PC-9 (cell line): ENCODE measurements around the gene RFX2. TPM values are rescaled to one million over a fixed set of nuclear protein-coding genes. Genes with fewer than 3 reads are reported as not detected.

ENCODE experiments used
- BruUV-seq: library from RNA; stranded (reverse); fragments of 400-500 nt; replicated peaks from 2 replicates; lab custom pipeline; 2021; lab: Mats Ljungman, UMichigan
- CTCF ChIA-PET: fragments of 300-600 bp; sonication (Branson Sonifier 250); formaldehyde crosslinking; loops from one replicate; lab custom pipeline; 2022; ENCODE audit warnings: antibody characterized with exemption; lab: Charles Lee
- POLR2A ChIA-PET: fragments of 300-600 bp; sonication (Branson Sonifier 250); formaldehyde crosslinking; loops from one replicate; lab custom pipeline; 2022; ENCODE audit warnings: antibody characterized with exemption; ENCODE audit not compliant: unreplicated experiment; lab: Charles Lee
- DNase-seq, 2 experiments: peaks; one replicate each; pipeline versions ENCODE4 v3.0.0 to v3.0.0-alpha.2; 2015 to 2022; ENCODE audit warnings: mixed read lengths in 1 of 2
- H2AFZ ChIP-seq: fragments of 200-600 bp; sonication (generic); 2 replicates; pipeline ENCODE4 v1.8.1; 2017; ENCODE audit warnings: antibody characterized with exemption
- H3F3A ChIP-seq: fragments of 200-600 bp; sonication (generic); 2 replicates; pipeline ENCODE4 v1.8.1; 2017; ENCODE audit warnings: antibody characterized with exemption, mild to moderate bottlenecking, low read depth; ENCODE audit not compliant: insufficient read depth
- H3K27ac ChIP-seq: fragments of 200-600 bp; sonication (generic); 2 replicates; pipeline ENCODE4 v1.6.1; 2016; ENCODE audit warnings: mixed run types
- H3K27me3 ChIP-seq: fragments of 200-600 bp; sonication (generic); 2 replicates; pipeline ENCODE4 v1.6.1; 2016; ENCODE audit warnings: low read depth, mixed run types; ENCODE audit not compliant: insufficient read depth
- H3K36me3 ChIP-seq: fragments of 200-600 bp; sonication (generic); 2 replicates; pipeline ENCODE4 v1.6.1; 2016; ENCODE audit warnings: low read depth, mixed run types
- H3K4me1 ChIP-seq: fragments of 200-600 bp; sonication (generic); replicated peaks from 2 replicates; pipeline ENCODE4 v1.6.1; 2016; ENCODE audit warnings: mixed run types; ENCODE audit not compliant: insufficient read depth
- H3K4me2 ChIP-seq: fragments of 200-600 bp; sonication (generic); 2 replicates; pipeline ENCODE4 v1.6.1; 2017; ENCODE audit warnings: mixed run types
- H3K4me3 ChIP-seq: fragments of 200-600 bp; sonication (generic); 2 replicates; pipeline ENCODE4 v1.6.1; 2016; ENCODE audit warnings: mixed run types
- H3K79me2 ChIP-seq: fragments of 200-600 bp; sonication (generic); 2 replicates; pipeline ENCODE4 v1.6.1; 2017; ENCODE audit warnings: low read depth, mixed run types
- H3K9me2 ChIP-seq: fragments of 200-600 bp; sonication (generic); 2 replicates; pipeline ENCODE4 v1.8.1; 2017; ENCODE audit warnings: mild to moderate bottlenecking; ENCODE audit not compliant: insufficient read depth
- H3K9me3 ChIP-seq: fragments of 200-600 bp; sonication (generic); 2 replicates; pipeline ENCODE4 v1.8.1; 2016; ENCODE audit warnings: low read depth; ENCODE audit not compliant: insufficient read depth
- H4K20me1 ChIP-seq: fragments of 200-600 bp; sonication (generic); 2 replicates; pipeline ENCODE4 v1.8.1; 2017; ENCODE audit not compliant: insufficient read depth
- CTCF ChIP-seq: fragments of 200-600 bp; sonication (generic); conservative IDR thresholded peaks from 2 replicates; pipeline ENCODE4 v1.6.1; 2017; ENCODE audit warnings: mixed run types, antibody characterized with exemption, mild to moderate bottlenecking, moderate library complexity
- EZH2 ChIP-seq: fragments of 200-600 bp; sonication (generic); IDR thresholded peaks from 2 replicates; pipeline ENCODE4 v1.8.0; 2017; ENCODE audit warnings: antibody characterized with exemption, low read depth
- intact Hi-C: fragments of 100-400 bp; cut with micrococcal nuclease; formaldehyde crosslinking; loops from one replicate; pipeline ENCODE4 v1.10.0; 2022; ENCODE audit not compliant: unreplicated experiment
- total RNA-seq: library from RNA; stranded (reverse); gene quantifications from 2 replicates; pipeline ENCODE4 v1.2.3, GENCODE V29; 2021

Gene RFX2
- total RNA-seq, 1 experiment from 2014 or later, result 11.6 TPM

- H3K36me3 ChIP-seq, result no peaks in the 10 kb centered on the region
- H3K9me3 ChIP-seq, result no peaks in the 10 kb centered on the region
- H3K4me1 ChIP-seq, result peaks cover 4% of the 10 kb centered on the region; the same call in 1 of the 2 replicates
- no peaks in the 10 kb centered on the region for H3K79me2 ChIP-seq
- intact Hi-C loops, result loop anchor here (1.0 to 10.0 kb wide), 2 partner anchors 77 to 274 kb away; no protein-coding TSS in a partner anchor
- H3F3A ChIP-seq, result no peaks in the 10 kb centered on the region
- peak overlapping the region; percentile 52; the same call in 1 of the 2 replicates for H3K4me2 ChIP-seq
- no peak for DNase-seq
- TF ChIP-seq CTCF (no peak), EZH2 (no peak)
- BruUV-seq, result no TSS peak
- H3K4me3 ChIP-seq, result no peak overlapping the region
- no peaks in the 10 kb centered on the region for H3K9me2 ChIP-seq
- POLR2A ChIA-PET, result interaction anchor here (0.6 kb wide), 2 partner anchors 16 to 815 kb away, joined by 5 to 6 read pairs; no protein-coding TSS in a partner anchor
- H3K27ac ChIP-seq, result no peak overlapping the region
- no peaks in the 10 kb centered on the region for H4K20me1 ChIP-seq
- no peaks in the 10 kb centered on the region for H3K27me3 ChIP-seq
- no peak overlapping the region for H2AFZ ChIP-seq
- CTCF ChIA-PET, result interaction anchor here (0.6 to 1.7 kb wide), 3 partner anchors 78 to 626 kb away, joined by 4 to 6 read pairs (median 4); no protein-coding TSS in a partner anchor
Measured at GRCh38 chr19:6048348-6048747, 62.0 kb downstream of the RFX2 start.

DNA sequence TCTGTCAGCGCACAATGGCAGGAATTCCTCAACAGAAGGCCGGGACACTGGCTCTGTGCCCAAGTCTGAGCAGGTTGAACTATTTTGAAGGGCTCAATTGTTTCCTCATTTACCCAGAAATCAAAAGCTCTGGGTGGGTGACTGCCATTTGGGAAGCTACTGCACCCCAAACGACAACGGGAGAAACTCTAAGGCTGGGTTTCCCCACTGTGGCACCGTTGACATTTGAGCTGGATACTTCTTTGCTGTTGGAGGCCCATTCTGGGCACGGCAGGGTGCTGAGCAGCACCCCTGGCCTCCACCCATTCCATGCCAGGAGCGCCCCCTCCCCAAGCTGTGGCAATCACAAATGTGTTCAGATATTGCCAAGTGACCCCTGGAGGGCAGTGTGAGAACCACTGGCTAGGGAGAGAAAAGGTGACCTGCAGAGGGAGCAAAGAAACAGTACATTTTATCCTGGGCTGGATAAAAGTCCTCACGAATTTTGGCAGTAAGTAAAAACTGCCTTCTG lies 62.5 kb downstream of the RFX2 start:
- H3K36me3 ChIP-seq, result no peaks in the 10 kb centered on the region
- no peaks in the 10 kb centered on the region for H3K9me3 ChIP-seq
- POLR2A ChIA-PET, result interaction anchor here (0.6 to 0.7 kb wide), 2 partner anchors 57 to 816 kb away, joined by 3 to 6 read pairs; no protein-coding TSS in a partner anchor
- no peaks in the 10 kb centered on the region for H3F3A ChIP-seq
- no peak overlapping the region for H2AFZ ChIP-seq
- H3K9me2 ChIP-seq, result no peaks in the 10 kb centered on the region
- TF ChIP-seq CTCF (peak; percentile 67), EZH2 (no peak)
- DNase-seq, result no peak
- H3K27me3 ChIP-seq, result no peaks in the 10 kb centered on the region
- CTCF ChIA-PET, result interaction anchor here (0.6 to 1.7 kb wide), 3 partner anchors 78 to 626 kb away, joined by 4 to 6 read pairs (median 4); no protein-coding TSS in a partner anchor
- H3K27ac ChIP-seq, result no peak overlapping the region
- BruUV-seq, result no TSS peak
- H3K79me2 ChIP-seq, result no peaks in the 10 kb centered on the region
- no peaks in the 10 kb centered on the region for H4K20me1 ChIP-seq
- intact Hi-C loops, result loop anchor here (1.0 to 10.0 kb wide), 2 partner anchors 78 to 273 kb away; no protein-coding TSS in a partner anchor
- H3K4me1 ChIP-seq, result peaks cover 4% of the 10 kb centered on the region; the same call in 1 of the 2 replicates
- H3K4me3 ChIP-seq, result no peak overlapping the region
- no peak overlapping the region for H3K4me2 ChIP-seq

- peaks cover 4% of the 10 kb centered on the region; the same call in 1 of the 2 replicates for H3K4me1 ChIP-seq
- H3K27ac ChIP-seq, result no peak overlapping the region
- no peaks in the 10 kb centered on the region for H3K27me3 ChIP-seq
- ChIA-PET CTCF (interaction anchor here (1.7 kb wide), 1 partner anchor 243 kb away, joined by 6 read pairs; no protein-coding TSS in a partner anchor), POLR2A (interaction anchor here (0.7 kb wide), 1 partner anchor 58 kb away, joined by 3 read pairs; no protein-coding TSS in a partner anchor)
- H3K4me3 ChIP-seq, result no peak overlapping the region
- no peaks in the 10 kb centered on the region for H4K20me1 ChIP-seq
- no peak for TF ChIP-seq CTCF
- no peak for TF ChIP-seq EZH2
- H3F3A ChIP-seq, result no peaks in the 10 kb centered on the region
- BruUV-seq, result no TSS peak
- no peaks in the 10 kb centered on the region for H3K36me3 ChIP-seq
- no peak for DNase-seq
- H3K9me2 ChIP-seq, result no peaks in the 10 kb centered on the region
- no peak overlapping the region for H3K4me2 ChIP-seq
- H3K9me3 ChIP-seq, result no peaks in the 10 kb centered on the region
- no peak overlapping the region for H2AFZ ChIP-seq
- no peaks in the 10 kb centered on the region for H3K79me2 ChIP-seq
- intact Hi-C loops, result loop anchor here (10.0 kb wide), 1 partner anchor 272 kb away; no protein-coding TSS in a partner anchor
Measured at GRCh38 chr19:6047256-6047655, 63.0 kb downstream of the RFX2 start.
